ACHN (cell line): Measurements from ENCODE around the gene MBOAT1.
"Not testable (repeated sequence)": the region's sequence is repeated elsewhere in the genome, so short reads cannot be mapped to it uniquely, and the experiment has no call there.

Experiments used
- DNase-seq: peaks from one replicate; pipeline ENCODE4 v3.0.0-alpha.2; 2015
- in situ Hi-C: cut with HindIII; loops from 2 replicates; pipeline ENCODE4 v1.10.0; 2017; ENCODE audit warnings: low sequenced_read_pairs, low pct_ligation_motif_present, low pct_unique_long_range_greater_than_20kb

Gene MBOAT1

GRCh38 chr6:20180935-20181334, 31.3 kb downstream of the MBOAT1 start:
- in situ Hi-C loops = no loop called here
- DNase-seq = no peak

- in situ Hi-C loops, DNase-seq: not testable (repeated sequence)
Observed at GRCh38 chr6:20179287-20180045, 32.8 kb downstream of the MBOAT1 start.

GRCh38 chr6:20178327-20178726, 33.9 kb downstream of the MBOAT1 start:
- in situ Hi-C loops = no loop called here

GRCh38 chr6:20175810-20176410, 36.4 kb downstream of the MBOAT1 start:
- in situ Hi-C loops = no loop called here
- no peak for DNase-seq

More at GRCh38 chr6:20178327-20178726, 33.9 kb downstream of the MBOAT1 start:
- no peak for DNase-seq

GRCh38 chr6:20173833-20174792, 38.2 kb downstream of the MBOAT1 start:
- in situ Hi-C loops = no loop called here

GRCh38 chr6:20172842-20173456, 39.3 kb downstream of the MBOAT1 start:
- no peak for DNase-seq
- in situ Hi-C loops = no loop called here

More at GRCh38 chr6:20173833-20174792, 38.2 kb downstream of the MBOAT1 start:
- DNase-seq = no peak

- in situ Hi-C loops = no loop called here
- DNase-seq = no peak
Observed at GRCh38 chr6:20170455-20171148, 41.7 kb downstream of the MBOAT1 start.

GRCh38 chr6:20169786-20170185, 42.5 kb downstream of the MBOAT1 start:
- in situ Hi-C loops = no loop called here

GRCh38 chr6:20169119-20169557, 43.1 kb downstream of the MBOAT1 start:
- in situ Hi-C loops = no loop called here
- no peak for DNase-seq

More at GRCh38 chr6:20169786-20170185, 42.5 kb downstream of the MBOAT1 start:
- DNase-seq = no peak

GRCh38 chr6:20168690-20169089, 43.6 kb downstream of the MBOAT1 start:
- in situ Hi-C loops = no loop called here
- no peak for DNase-seq

GRCh38 chr6:20167601-20168000, 44.7 kb downstream of the MBOAT1 start:
- DNase-seq = no peak
- in situ Hi-C loops = no loop called here

- in situ Hi-C loops = no loop called here
- DNase-seq = no peak
Observed at GRCh38 chr6:20166210-20166609, 46.1 kb downstream of the MBOAT1 start.

GRCh38 chr6:20162515-20162914, 49.8 kb downstream of the MBOAT1 start:
- in situ Hi-C loops = no loop called here

GRCh38 chr6:20160541-20161283, 51.6 kb downstream of the MBOAT1 start:
- in situ Hi-C loops = no loop called here
- no peak for DNase-seq

More at GRCh38 chr6:20162515-20162914, 49.8 kb downstream of the MBOAT1 start:
- no peak for DNase-seq

- DNase-seq = no peak
- in situ Hi-C loops = no loop called here
Observed at GRCh38 chr6:20159781-20160540, 52.3 kb downstream of the MBOAT1 start.

- in situ Hi-C loops = no loop called here
Observed at GRCh38 chr6:20159098-20159497, 53.2 kb downstream of the MBOAT1 start.

GRCh38 chr6:20158676-20159075, 53.6 kb downstream of the MBOAT1 start:
- DNase-seq = no peak
- in situ Hi-C loops = no loop called here

More at GRCh38 chr6:20159098-20159497, 53.2 kb downstream of the MBOAT1 start:
- no peak for DNase-seq
